ENCODE results near the gene FAM187B. TPM values are rescaled to one million over a fixed set of nuclear protein-coding genes. Genes with fewer than 3 reads are reported as not detected.

The FAM187B gene
- total and polyA plus RNA-seq, 2 of the 8 experiments (the other 6 are each of a cell fraction or from before 2014, with no cell fraction given) = not detected

DNA sequence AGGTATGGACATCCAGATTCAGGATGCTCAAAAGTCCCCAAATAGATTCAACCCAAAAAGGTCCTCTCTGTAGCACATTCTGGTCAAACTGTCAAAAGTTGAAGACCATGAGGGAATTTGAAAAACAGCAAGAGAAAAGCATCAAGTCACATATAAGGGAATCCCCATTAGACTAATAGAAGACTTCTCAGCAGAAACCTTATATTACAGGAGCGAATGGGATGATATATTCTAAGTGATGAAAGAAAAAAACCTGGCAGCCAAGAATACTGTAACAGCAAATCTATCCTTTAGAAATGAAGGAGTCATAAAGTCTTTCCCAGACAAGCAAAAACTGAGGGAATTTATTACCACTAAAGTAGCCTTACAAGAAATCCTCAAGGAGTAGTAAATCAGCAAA lies 44.3 kb downstream of the FAM187B start:
- no peak overlapping the region for H2AK5ac ChIP-seq (ENCODE audit: low read depth, low read length)
- H3K4me1 ChIP-seq (replicated peaks in 1 of 4; ENCODE audit: control insufficient read depth in 3 of 4, insufficient read depth in 4 of 4, low read length in 3 of 4) = no peaks in the 10 kb centered on the region
- no peak overlapping the region for H2BK20ac ChIP-seq (ENCODE audit: low read length)
- H3K27ac ChIP-seq (ENCODE audit: low read depth, low read length) = no peak overlapping the region
- no peak overlapping the region for H3K9ac ChIP-seq (replicated peaks in 1 of 4; ENCODE audit: extremely low read depth in 1 of 4, low read depth in 3 of 4, low read length in 3 of 4)
- no peak overlapping the region for H2AFZ ChIP-seq (ENCODE audit: low read length)
- no peak overlapping the region for H4K91ac ChIP-seq (replicated peaks; ENCODE audit: insufficient read length, low read length)
- no peaks in the 10 kb centered on the region for H3K9me3 ChIP-seq (ENCODE audit: insufficient read depth in 2 of 2, low read depth in 1 of 2, low read length in 1 of 2)
- CTCF ChIA-PET (ENCODE audit: partially characterized antibody) = interaction anchor here (1.2 to 2.0 kb wide), 2 partner anchors 30 to 38 kb away, joined by 3 to 6 read pairs; no protein-coding TSS in a partner anchor
- no peak overlapping the region for H3K4ac ChIP-seq (replicated peaks; ENCODE audit: insufficient read length, low read depth, low read length)
- TF ChIP-seq SIX5 (IDR thresholded peaks at IDR 0.05; ENCODE audit: low read depth, low read length) (no peak), RAD21 (IDR thresholded peaks at IDR 0.05 in 1 of 2, conservative IDR thresholded peaks at IDR 0.05 in 1 of 2; ENCODE audit: low read depth in 2 of 2, low read length in 2 of 2) (no peak), JUND (IDR thresholded peaks at IDR 0.05; ENCODE audit: low read length) (no peak), KDM5A (IDR thresholded peaks at IDR 0.05; ENCODE audit: low read length) (no peak)
- H2BK15ac ChIP-seq (ENCODE audit: low read length) = no peak overlapping the region
- FAIRE-seq (no peak), DNase-seq (ENCODE audit: low read depth in 1 of 2, low spot score in 2 of 2) (no peak)
- H3K18ac ChIP-seq (ENCODE audit: extremely low read depth, low read length) = no peak overlapping the region
- no peaks in the 10 kb centered on the region for H3K79me1 ChIP-seq (ENCODE audit: low read depth, low read length)
- no peak overlapping the region for H4K8ac ChIP-seq (ENCODE audit: extremely low read depth, insufficient read depth, low read length)
- 95% methylated on average over 1 of the region's 1 CpG; no CpG with 5 or more reads in 1 of the 2 experiments for WGBS, 2 experiments (ENCODE audit: extremely low coverage in 1 of 2, insufficient coverage in 1 of 2, insufficient read length in 1 of 2, insufficient replicate concordance in 2 of 2, low coverage in 1 of 2, low lambda C conversion rate in 2 of 2, missing lambda C conversion rate in 1 of 2)
- H4K5ac ChIP-seq (ENCODE audit: insufficient read length, low read depth, low read length) = no peak overlapping the region
- H3K36me3 ChIP-seq (ENCODE audit: control insufficient read depth in 2 of 4, insufficient read depth in 4 of 4, low read length in 3 of 4) = no peaks in the 10 kb centered on the region
- H3K23me2 ChIP-seq (ENCODE audit: low read depth, low read length) = no peaks in the 10 kb centered on the region
- H3K27me3 ChIP-seq (replicated peaks in 1 of 4; ENCODE audit: control insufficient read depth in 3 of 4, extremely low read depth in 1 of 4, insufficient read depth in 3 of 4, low read length in 3 of 4) = no peaks in the 10 kb centered on the region; a peak in 1 of 7 replicates
- no peaks in the 10 kb centered on the region for H4K20me1 ChIP-seq (replicated peaks in 1 of 2; ENCODE audit: control insufficient read depth in 1 of 2, insufficient read depth in 2 of 2, low read length in 2 of 2)
- POLR2A ChIA-PET (ENCODE audit: partially characterized antibody) = interaction anchor here (0.9 to 5.0 kb wide), 2 partner anchors 11 to 81 kb away, joined by 3 to 28 read pairs; no protein-coding TSS in a partner anchor
- no peak overlapping the region for H2BK5ac ChIP-seq (ENCODE audit: low read depth, low read length)
- no peak overlapping the region for H3K4me2 ChIP-seq (ENCODE audit: insufficient read depth in 1 of 2, low read depth in 2 of 2, low read length in 2 of 2)
- H2BK120ac ChIP-seq (replicated peaks; ENCODE audit: low read depth, low read length) = no peak overlapping the region
- H3K79me2 ChIP-seq (ENCODE audit: control insufficient read depth in 1 of 2, insufficient read depth in 2 of 2, low read length in 2 of 2) = no peaks in the 10 kb centered on the region
- H2BK12ac ChIP-seq (ENCODE audit: low read depth, low read length) = no peak overlapping the region
- H3K56ac ChIP-seq (replicated peaks; ENCODE audit: insufficient read length, low read depth, low read length) = no peak overlapping the region
- H3K23ac ChIP-seq (ENCODE audit: insufficient read length) = no peak overlapping the region
- no peak overlapping the region for H3K14ac ChIP-seq (ENCODE audit: insufficient read length)
- H3K4me3 ChIP-seq (ENCODE audit: extremely low read depth in 1 of 4, insufficient read depth in 2 of 4, low read depth in 3 of 4, low read length in 4 of 4) = no peak overlapping the region
